Tibial artery (tissue), 4 donors: Measurements from ENCODE around the gene KCNN1.
A peak's percentile ranks its signal among the peaks of the same experiment; 100 is the strongest.

Experiments
- DNase-seq, 2 donors: peaks; one replicate each; pipeline ENCODE4 v3.0.0-alpha.2; 2019
- H3K27ac ChIP-seq, 2 donors: fragments of 200-600 bp; sonication (generic) in 1 of 2; 1 replicate in 1 of 2; 2 replicates in 1 of 2; pipeline ENCODE4 v1.5.1; 2018 to 2019; ENCODE audit warnings: mild to moderate bottlenecking in 1 of 2
- H3K27me3 ChIP-seq, 2 donors: fragments of 200-600 bp; sonication (generic) in 1 of 2; one replicate each; pipeline versions ENCODE4 v1.5.1 to v1.6.0; 2016 to 2019
- H3K36me3 ChIP-seq, 3 donors: fragments of 200-600 bp; sonication (generic) in 2 of 3; one replicate each; pipeline ENCODE4 v1.5.1; 2016 to 2019; ENCODE audit warnings: mild to moderate bottlenecking in 2 of 3
- H3K4me1 ChIP-seq, 4 donors: fragments of 200-600 bp; sonication (generic) in 2 of 4; 1 replicate in 3 of 4; 2 replicates in 1 of 4; pipeline ENCODE4 v1.5.1; 2016 to 2019
- H3K4me3 ChIP-seq, 2 donors: fragments of 200-600 bp; sonication (generic) in 1 of 2; 1 replicate in 1 of 2; 2 replicates in 1 of 2; pipeline ENCODE4 v1.5.1; 2018 to 2019; ENCODE audit warnings: mild to moderate bottlenecking in 2 of 2
- H3K9me3 ChIP-seq, 3 donors: fragments of 200-600 bp; sonication (generic) in 1 of 3; one replicate each; pipeline ENCODE4 v1.5.1; 2016 to 2019
- intact Hi-C: fragments of 100-400 bp; cut with DNase I; formaldehyde crosslinking; loops from one replicate; pipeline ENCODE4 v1.15.0; 2023; ENCODE audit warnings: low total_unique reads
- TF ChIP-seq, protein P1 (sequence below), 2 experiments: fragments of 200-600 bp in 1 of 2; fragments of 450-650 bp in 1 of 2; IDR thresholded peaks; one replicate each; pipeline ENCODE4 v1.5.1; 2017 to 2019; ENCODE audit warnings: antibody characterized with exemption in 2 of 2, mild to moderate bottlenecking in 1 of 2, moderate library complexity in 1 of 2

Gene KCNN1

DNA sequence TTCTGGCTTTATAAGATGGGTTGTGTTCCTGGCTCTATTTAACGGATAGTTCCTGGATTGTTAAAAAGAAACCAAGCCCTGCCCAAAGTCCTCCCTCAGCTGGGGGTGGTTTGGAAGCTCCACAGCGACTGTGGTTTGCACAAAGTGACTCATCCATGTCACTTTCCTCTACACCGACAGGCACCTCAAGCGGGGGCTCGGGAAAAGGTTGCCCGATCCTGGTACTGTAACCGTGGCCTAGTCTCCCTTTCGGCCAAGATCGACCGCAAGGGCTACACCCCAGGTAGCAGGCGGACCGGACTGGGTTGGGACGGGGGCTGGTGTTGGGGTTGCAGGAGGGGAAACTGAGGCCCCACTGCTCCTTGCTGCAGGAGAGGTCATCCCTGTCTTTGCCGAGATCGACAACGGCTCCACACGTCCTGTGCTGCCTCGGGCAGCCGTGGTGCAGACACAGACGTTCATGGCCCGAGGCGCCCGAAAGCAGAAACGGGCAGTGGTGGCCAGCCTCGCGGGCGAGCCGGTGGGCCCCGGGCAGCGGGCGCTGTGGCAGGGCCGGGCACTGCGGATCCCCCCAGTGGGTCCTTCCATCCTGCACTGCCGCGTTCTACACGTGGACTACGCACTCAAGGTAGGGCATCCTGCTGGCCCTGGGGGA is 42.6 kb downstream of the KCNN1 start:
- H3K27ac ChIP-seq, result peak overlapping the region; percentile 84 to 88
- H3K9me3 ChIP-seq, result no peaks in the 10 kb centered on the region
- peak in 1 of 2 donors; percentile 66 for DNase-seq
- peaks cover 58 to 66% (median 58%) of the 10 kb centered on the region in 3 donors for H3K36me3 ChIP-seq
- H3K27me3 ChIP-seq, result no peaks in the 10 kb centered on the region
- TF ChIP-seq, protein P1, sequence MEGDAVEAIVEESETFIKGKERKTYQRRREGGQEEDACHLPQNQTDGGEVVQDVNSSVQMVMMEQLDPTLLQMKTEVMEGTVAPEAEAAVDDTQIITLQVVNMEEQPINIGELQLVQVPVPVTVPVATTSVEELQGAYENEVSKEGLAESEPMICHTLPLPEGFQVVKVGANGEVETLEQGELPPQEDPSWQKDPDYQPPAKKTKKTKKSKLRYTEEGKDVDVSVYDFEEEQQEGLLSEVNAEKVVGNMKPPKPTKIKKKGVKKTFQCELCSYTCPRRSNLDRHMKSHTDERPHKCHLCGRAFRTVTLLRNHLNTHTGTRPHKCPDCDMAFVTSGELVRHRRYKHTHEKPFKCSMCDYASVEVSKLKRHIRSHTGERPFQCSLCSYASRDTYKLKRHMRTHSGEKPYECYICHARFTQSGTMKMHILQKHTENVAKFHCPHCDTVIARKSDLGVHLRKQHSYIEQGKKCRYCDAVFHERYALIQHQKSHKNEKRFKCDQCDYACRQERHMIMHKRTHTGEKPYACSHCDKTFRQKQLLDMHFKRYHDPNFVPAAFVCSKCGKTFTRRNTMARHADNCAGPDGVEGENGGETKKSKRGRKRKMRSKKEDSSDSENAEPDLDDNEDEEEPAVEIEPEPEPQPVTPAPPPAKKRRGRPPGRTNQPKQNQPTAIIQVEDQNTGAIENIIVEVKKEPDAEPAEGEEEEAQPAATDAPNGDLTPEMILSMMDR (IDR thresholded peaks at IDR 0.05), result no peak
- intact Hi-C loops, result loop anchor here (2.0 kb wide), 1 partner anchor 43 kb away; no protein-coding TSS in a partner anchor
- peak overlapping the region; percentile 64 to 70 for H3K4me3 ChIP-seq
- peaks cover 0 to 64% (median 44%) of the 10 kb centered on the region in 4 donors for H3K4me1 ChIP-seq

DNA sequence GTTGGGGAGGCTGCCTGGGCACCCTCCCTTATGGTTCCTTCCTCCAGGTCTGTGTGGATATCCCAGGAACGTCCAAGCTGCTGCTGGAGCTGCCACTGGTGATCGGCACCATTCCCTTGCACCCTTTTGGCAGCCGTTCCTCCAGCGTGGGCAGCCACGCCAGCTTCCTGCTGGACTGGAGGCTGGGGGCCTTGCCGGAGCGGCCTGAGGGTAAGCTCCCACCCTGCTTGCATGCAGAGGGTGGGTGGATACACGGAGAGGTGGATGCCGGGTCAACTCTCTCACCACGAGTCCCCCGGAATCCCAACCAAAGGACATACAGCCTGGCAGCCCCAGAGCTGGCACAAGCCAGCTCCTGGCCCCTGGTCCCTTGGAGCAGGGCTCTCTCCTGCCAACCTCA is 43.2 kb downstream of the KCNN1 start:
- peak in 1 of 2 donors; percentile 66 for DNase-seq
- H3K4me3 ChIP-seq, result peak overlapping the region; percentile 64 to 70
- H3K36me3 ChIP-seq, result peaks cover 64 to 70% (median 64%) of the 10 kb centered on the region in 3 donors
- H3K27me3 ChIP-seq, result no peaks in the 10 kb centered on the region
- peaks cover 0 to 70% (median 47%) of the 10 kb centered on the region in 4 donors for H3K4me1 ChIP-seq
- TF ChIP-seq, protein P1 (IDR thresholded peaks at IDR 0.05), result no peak
- intact Hi-C loops, result no loop called here
- no peaks in the 10 kb centered on the region for H3K9me3 ChIP-seq
- peak overlapping the region; percentile 84 to 88 for H3K27ac ChIP-seq

DNA sequence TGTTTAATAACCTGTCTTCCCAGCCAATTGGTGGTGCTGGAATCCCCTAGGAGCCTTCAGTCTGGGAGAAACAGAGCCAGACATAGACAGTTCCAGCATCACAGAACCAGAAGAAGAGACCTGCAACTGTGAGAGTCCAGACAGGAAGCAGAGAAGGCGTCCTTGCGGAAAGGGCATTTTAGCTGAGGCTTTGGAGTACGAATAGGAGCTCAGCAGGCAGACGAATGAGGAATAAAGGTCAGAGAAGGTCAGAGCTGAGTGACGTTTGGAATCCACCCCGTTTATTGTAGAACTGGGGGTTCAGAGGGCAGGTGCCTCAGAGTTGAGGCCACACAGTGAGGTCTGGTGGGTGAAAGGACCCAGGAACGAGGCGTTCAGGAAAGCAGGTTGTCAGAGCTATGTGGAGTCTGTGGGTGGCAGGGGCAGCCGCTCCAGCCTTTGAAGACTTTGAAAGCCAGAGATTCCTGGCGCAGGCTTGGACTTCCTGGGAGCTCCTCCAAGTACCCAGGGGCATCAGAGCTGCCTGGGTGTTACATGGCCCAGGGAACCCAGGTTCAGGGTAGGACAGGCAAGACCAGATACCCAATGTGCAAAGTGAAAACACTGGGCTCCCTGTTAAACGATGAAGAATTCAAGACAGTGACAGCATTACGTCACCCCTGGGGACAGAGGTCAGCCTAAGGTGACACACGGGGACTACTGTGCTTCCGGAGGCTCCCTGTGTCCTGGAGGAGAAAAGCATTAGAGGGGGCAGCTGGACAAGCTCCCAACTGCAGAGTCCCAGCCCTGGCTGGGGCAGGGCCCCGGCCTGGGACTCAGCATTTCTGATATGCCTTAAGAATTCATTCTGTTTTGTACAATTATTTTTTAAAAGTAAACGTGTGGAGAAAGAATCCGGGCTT is 46.6 kb downstream of the KCNN1 start:
- Histone ChIP-seq H3K4me3 (peak overlapping the region in 1 of 2 donors; percentile 0), H3K27me3 (no peaks in the 10 kb centered on the region), H3K9me3 (no peaks in the 10 kb centered on the region), H3K36me3 (peaks cover 64 to 73% (median 70%) of the 10 kb centered on the region in 3 donors), H3K4me1 (peaks cover 0 to 96% (median 67%) of the 10 kb centered on the region in 4 donors), H3K27ac (peak overlapping the region; percentile 83 to 94)
- TF ChIP-seq, protein P1 (IDR thresholded peaks at IDR 0.05), result no peak
- peak in 1 of 2 donors; percentile 66 for DNase-seq
- intact Hi-C loops, result no loop called here

DNA sequence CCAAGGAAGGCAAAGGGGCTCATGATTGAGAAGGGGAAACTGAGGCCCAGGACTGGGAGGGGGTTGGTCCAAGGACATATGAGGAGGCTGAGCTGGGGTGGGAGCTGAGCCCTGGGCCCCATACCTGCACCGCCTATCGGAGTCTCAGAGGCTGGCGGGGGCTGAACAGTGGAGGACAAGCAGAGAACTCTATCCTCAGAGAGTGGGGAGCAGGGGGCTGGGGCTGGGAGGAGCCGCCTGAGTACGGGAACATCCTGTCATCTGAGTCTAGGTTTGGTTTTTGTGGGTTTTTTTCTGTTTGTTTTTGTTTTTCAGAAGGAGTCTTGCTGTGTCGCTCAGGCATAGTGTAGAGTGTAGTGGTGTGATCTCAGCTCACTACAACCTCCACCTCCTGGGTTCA is 47.3 kb downstream of the KCNN1 start:
- intact Hi-C loops, result no loop called here
- TF ChIP-seq, protein P1 (IDR thresholded peaks at IDR 0.05), result no peak
- H3K9me3 ChIP-seq, result no peaks in the 10 kb centered on the region
- DNase-seq, result no peak
- H3K27ac ChIP-seq, result peak overlapping the region; percentile 83 to 94
- peaks cover 56 to 66% (median 63%) of the 10 kb centered on the region in 3 donors for H3K36me3 ChIP-seq
- H3K27me3 ChIP-seq, result no peaks in the 10 kb centered on the region
- peak overlapping the region in 1 of 2 donors; percentile 0 for H3K4me3 ChIP-seq
- H3K4me1 ChIP-seq, result peaks cover 0 to 96% (median 67%) of the 10 kb centered on the region in 4 donors

DNA sequence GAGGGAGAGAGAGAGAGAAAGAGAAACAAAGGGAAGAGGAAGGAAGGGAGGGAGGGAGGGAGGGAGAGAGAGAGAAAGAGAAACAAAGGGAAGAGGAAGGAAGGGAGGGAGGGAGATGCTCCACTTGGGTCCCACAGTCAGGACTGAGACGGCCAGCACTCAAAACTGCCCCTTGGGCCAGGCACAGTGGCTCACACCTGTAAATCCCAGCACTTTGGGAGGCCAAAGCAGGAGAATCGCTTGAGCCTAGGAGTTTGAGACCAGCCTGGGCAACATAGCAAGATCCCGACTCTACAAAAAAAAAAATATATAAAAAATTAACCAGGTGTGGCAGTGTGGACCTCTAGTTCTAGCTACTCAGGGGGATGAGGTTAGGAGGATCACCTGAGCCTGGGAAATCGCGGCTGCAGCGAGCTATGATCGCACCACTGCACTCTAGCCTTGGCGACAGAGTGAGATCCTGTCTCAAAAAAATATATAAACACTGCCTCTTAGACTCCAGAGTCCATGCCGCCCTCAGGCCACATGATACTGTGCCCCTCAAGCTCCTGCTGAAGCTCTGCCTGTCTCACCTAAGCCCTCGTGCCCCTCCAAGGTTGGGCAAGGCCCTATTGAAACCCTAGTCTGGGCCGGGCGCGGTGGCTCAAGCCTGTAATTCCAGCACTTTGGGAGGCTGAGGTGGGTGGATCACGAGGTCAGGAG is 49.5 kb downstream of the KCNN1 start:
- DNase-seq, result no peak
- H3K4me1 ChIP-seq, result peaks cover 9 to 96% (median 76%) of the 10 kb centered on the region in 4 donors
- no peaks in the 10 kb centered on the region for H3K27me3 ChIP-seq
- no peak overlapping the region for H3K4me3 ChIP-seq
- intact Hi-C loops, result no loop called here
- H3K36me3 ChIP-seq, result peaks cover 35 to 44% (median 42%) of the 10 kb centered on the region in 3 donors
- peak overlapping the region; percentile 83 to 94 for H3K27ac ChIP-seq
- no peaks in the 10 kb centered on the region for H3K9me3 ChIP-seq
- TF ChIP-seq, protein P1 (IDR thresholded peaks at IDR 0.05), result no peak
